Spleen (tissue), 7 donors: ENCODE results near the gene DUSP21.

ENCODE experiments used
- POLR2A ChIP-seq, 3 donors: fragments of 450-650 bp; IDR thresholded peaks; one replicate each; pipeline ENCODE4 v1.5.1; 2017; ENCODE audit warnings: antibody characterized with exemption in 3 of 3, mild to moderate bottlenecking in 1 of 3
- POLR2AphosphoS5 ChIP-seq, 3 donors: sonication (generic); formaldehyde crosslinking; IDR thresholded peaks; one replicate each; pipeline ENCODE4 v1.5.1; 2017; ENCODE audit warnings: antibody characterized with exemption in 3 of 3
- TF ChIP-seq, protein P1 (sequence below), 11 experiments: fragments of 200-600 bp in 7 of 11; fragments of 450-650 bp in 4 of 11; sonication (generic) in 4 of 11; IDR thresholded peaks in 8 of 11; conservative IDR thresholded peaks in 3 of 11; 1 replicate in 7 of 11; 2 replicates in 4 of 11; pipeline versions ENCODE4 v1.4.0 to v1.8.0; 2016 to 2021; ENCODE audit warnings: antibody characterized with exemption in 11 of 11, inconsistent platforms in 4 of 11, mild to moderate bottlenecking in 1 of 11
- donor health status: DM: no; HTN: no; CAD: no; lungs with moderate emphysema.
- donor health status: DM: no; HTN: no; CAD: no.
- donor health status: DM: no; HTN: no; CAD: no.

DNA sequence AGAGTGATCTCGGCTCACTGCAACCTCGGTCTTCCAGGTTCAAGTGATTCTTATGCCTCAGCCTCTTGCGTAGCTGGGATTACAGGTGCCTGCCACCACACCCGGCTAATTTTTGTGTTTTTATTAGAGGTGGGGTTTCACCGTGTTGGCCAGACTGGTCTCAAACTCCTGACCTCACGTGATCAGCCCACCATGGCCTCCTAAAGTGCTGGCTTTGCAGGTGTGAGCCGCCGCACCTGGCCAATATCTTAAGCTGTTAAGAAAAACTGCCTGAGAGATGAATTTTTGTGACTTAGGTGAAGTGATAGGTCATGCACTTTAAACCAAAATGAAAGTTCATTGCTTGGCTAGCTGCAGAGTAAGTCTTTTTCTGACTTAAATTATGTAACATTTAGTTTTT is 35.0 kb downstream of the DUSP21 start:
- TF ChIP-seq, protein P1, sequence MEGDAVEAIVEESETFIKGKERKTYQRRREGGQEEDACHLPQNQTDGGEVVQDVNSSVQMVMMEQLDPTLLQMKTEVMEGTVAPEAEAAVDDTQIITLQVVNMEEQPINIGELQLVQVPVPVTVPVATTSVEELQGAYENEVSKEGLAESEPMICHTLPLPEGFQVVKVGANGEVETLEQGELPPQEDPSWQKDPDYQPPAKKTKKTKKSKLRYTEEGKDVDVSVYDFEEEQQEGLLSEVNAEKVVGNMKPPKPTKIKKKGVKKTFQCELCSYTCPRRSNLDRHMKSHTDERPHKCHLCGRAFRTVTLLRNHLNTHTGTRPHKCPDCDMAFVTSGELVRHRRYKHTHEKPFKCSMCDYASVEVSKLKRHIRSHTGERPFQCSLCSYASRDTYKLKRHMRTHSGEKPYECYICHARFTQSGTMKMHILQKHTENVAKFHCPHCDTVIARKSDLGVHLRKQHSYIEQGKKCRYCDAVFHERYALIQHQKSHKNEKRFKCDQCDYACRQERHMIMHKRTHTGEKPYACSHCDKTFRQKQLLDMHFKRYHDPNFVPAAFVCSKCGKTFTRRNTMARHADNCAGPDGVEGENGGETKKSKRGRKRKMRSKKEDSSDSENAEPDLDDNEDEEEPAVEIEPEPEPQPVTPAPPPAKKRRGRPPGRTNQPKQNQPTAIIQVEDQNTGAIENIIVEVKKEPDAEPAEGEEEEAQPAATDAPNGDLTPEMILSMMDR (IDR thresholded peaks at IDR 0.05 in 8 of 11, conservative IDR thresholded peaks at IDR 0.05 in 3 of 11): no peak
- no peak for TF ChIP-seq POLR2A (IDR thresholded peaks at IDR 0.05)
- TF ChIP-seq POLR2AphosphoS5 (IDR thresholded peaks at IDR 0.05): no peak
